Right cardiac atrium (tissue), 5 donors: ENCODE results near the gene TANGO6. TPM values are rescaled to one million over a fixed set of nuclear protein-coding genes. Genes with fewer than 3 reads are reported as not detected.

Source experiments
- ATAC-seq, 2 donors: fragments of 200-7000 bp; cut with Tn5 transposase; one replicate each; pipeline versions ENCODE4 v1.8.0 to v1.9.1; 2020; ENCODE audit warnings: moderate library complexity in 2 of 2, mild to moderate bottlenecking in 1 of 2
- DNase-seq, 3 donors: peaks; one replicate each; pipeline ENCODE4 v3.0.0-alpha.2; 2020
- H3K27ac ChIP-seq: one replicate; pipeline ENCODE4 v1.5.1; 2013; ENCODE audit warnings: mild to moderate bottlenecking, low read length, control low read depth, moderate library complexity
- H3K27me3 ChIP-seq: one replicate; pipeline ENCODE4 v1.6.1; 2013; ENCODE audit not compliant: control insufficient read depth, insufficient read depth
- H3K4me1 ChIP-seq: one replicate; pipeline ENCODE4 v1.6.1; 2013; ENCODE audit warnings: low read length; ENCODE audit not compliant: control insufficient read depth, insufficient read depth
- H3K4me3 ChIP-seq: one replicate; pipeline ENCODE4 v1.5.1; 2013; ENCODE audit warnings: low read length, control low read depth
- H3K9me3 ChIP-seq: one replicate; pipeline ENCODE4 v1.6.1; 2013; ENCODE audit warnings: low read length; ENCODE audit not compliant: control insufficient read depth
- WGBS: extraction: QIAGEN DNeasy Blood & Tissue Kit; methylation state at CpG from one replicate; pipeline ENCODE4 v1.1.7; 2013; 5-methylcytosine and 5-hydroxymethylcytosine counted together
- intact Hi-C, 4 donors: fragments of 100-400 bp; cut with DNase I; formaldehyde crosslinking; loops; one replicate each; pipeline versions ENCODE4 v1.11.0 to v1.14.0; 2022 to 2023
- polyA plus RNA-seq: library from polyadenylated mRNA; stranded (reverse); fragments of 200-250 nt; gene quantifications from one replicate; pipeline ENCODE4 v1.2.3, GENCODE V29; 2013
- total RNA-seq, 4 donors: library from RNA; stranded (reverse); fragmentation: NEBNext Ultra II Directional; extraction: Animal tissue kit (Norgen Biotek cat#: 25700); gene quantifications; one replicate each; pipeline ENCODE4 v1.2.1, GENCODE V29; 2021
- donor health status: healthy with polysubstance abuse.
- donor health status: DM: no; HTN: yes; CAD: no.
- donor health status: DM: no; HTN: no; CAD: no.
- donor health status: DM: no; HTN: yes; CAD: no; lungs with severe emphysema.
- donor health status: DM: yes; HTN: yes; CAD: no.

The TANGO6 gene
- total and polyA plus RNA-seq, 5 donors = 2.1 to 11.5 (median 9.7) TPM

DNA sequence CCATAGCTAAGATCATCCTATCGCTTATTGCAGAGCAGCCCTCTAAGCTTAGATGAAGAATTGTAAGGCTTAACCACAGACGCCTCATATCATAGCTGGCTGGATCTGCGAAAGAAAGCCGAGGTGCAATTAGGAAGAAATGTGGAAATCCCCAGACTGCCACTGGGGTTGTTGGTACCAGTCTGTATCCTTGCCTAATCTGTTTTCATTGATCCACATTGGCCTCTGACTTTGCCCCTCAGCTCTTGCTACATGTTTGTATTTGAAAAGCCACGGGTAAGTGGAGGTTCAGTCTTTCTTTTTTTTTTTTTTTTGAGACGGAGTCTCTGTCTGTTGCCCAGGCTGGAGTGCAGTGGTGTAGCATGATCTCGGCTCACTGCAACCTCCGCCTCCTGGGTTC, 48.9 kb downstream of the TANGO6 start:
- no peak for ATAC-seq
- H3K27me3 ChIP-seq = no peaks in the 10 kb centered on the region
- 87% methylated on average over 8 of the region's 8 CpGs for WGBS
- no peaks in the 10 kb centered on the region for H3K4me1 ChIP-seq
- no peaks in the 10 kb centered on the region for H3K9me3 ChIP-seq
- no peak overlapping the region for H3K27ac ChIP-seq
- H3K4me3 ChIP-seq = no peak overlapping the region
- intact Hi-C loops = no loop called here
- DNase-seq = no peak

DNA sequence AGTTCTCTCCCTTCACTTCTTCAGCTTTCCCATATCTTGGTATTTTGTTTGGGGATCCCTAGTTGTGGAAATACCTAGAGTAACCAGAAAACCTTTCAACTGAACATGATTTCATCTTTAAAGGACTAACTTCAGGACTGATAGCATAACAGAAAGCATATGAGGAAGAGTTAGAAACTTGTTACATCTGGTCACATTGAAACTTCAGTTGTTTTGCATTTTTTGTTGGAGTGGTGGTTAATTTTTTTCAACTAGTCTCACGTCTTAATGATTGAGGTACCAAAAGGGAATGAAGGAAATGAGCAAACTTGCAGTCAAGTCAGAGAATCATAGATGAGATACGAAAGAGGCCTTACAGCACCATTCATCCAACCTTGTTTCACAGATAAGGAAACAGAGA, 49.6 kb downstream of the TANGO6 start:
- no peak overlapping the region for H3K4me3 ChIP-seq
- no peaks in the 10 kb centered on the region for H3K4me1 ChIP-seq
- no peak overlapping the region for H3K27ac ChIP-seq
- ATAC-seq (no peak), DNase-seq (no peak)
- H3K9me3 ChIP-seq = no peaks in the 10 kb centered on the region
- 92% methylated on average over 2 of the region's 2 CpGs for WGBS
- intact Hi-C loops = no loop called here
- no peaks in the 10 kb centered on the region for H3K27me3 ChIP-seq

DNA sequence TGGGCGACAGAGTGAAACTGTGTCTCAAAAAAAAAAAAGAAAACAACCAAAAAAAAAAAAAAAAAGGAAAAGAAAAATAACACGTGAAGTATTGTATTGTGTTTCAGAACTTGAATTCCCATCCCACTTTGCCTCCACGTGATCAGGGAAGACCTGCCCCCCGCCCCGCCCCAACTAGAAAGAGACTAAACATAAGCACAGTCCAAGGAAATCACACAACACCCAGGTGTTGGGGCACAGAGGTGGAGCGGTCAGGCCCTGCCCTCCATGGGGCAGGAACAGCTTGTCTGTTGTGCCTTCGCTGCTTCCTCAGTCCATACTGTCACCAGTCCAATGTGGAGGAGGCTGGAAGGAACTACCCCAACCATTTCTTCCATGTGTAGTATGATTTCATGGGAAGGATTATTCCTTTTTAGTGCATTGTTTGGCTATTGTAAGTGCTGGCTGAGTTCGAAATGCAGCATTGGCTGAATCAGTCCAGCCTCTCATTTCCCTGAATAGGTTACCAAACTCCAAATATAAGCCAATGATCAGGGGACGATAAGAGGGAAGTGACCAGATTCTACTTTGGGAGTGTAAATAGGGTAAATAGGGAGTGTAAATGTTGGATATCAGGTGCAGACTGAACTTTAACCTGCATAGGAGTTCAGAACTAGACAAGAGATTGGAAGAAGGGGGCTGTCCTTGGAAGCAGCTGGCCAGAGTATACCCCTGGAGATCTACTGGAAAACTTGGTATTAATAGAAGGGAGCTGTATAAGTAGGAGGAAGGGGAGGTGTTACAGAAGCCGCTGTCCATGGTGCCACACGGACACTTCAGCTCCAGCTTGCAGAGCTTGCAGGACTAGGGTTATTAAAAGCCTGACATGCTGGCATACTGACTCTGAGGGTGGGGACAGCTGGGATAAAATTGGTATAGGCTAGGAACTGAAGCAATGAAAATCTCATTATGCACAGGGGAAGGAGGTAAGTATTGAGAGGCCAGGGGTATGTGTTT, 50.7 kb downstream of the TANGO6 start:
- Histone ChIP-seq H3K27me3 (no peaks in the 10 kb centered on the region), H3K27ac (no peak overlapping the region), H3K4me1 (no peaks in the 10 kb centered on the region), H3K9me3 (no peaks in the 10 kb centered on the region), H3K4me3 (no peak overlapping the region)
- ATAC-seq (peak; percentile 59 to 79), DNase-seq (peak in 2 of 3 donors; percentile 17 to 71)
- WGBS = 83% methylated on average over 11 of the region's 11 CpGs
- intact Hi-C loops = no loop called here

DNA sequence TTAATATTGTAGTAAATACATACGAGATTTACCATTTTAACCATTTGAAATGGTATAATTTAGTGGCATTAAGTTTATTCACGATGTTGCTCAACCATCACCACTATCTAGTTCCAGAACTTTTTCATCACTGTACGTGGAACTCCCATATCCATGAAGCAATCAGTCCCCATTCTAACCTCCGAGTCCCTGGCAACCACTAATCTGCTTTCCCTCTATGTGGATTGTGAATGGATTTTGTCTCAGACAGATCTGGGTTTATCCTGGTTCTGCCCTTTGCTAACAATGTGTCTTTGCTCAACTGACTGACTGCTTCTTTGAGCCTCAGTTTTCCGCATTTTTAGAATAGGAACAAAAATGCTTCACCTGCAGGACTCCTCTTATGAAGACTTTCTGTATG, 51.4 kb downstream of the TANGO6 start:
- 93% methylated on average over 5 of the region's 5 CpGs for WGBS
- ATAC-seq = no peak
- intact Hi-C loops = loop anchor here in 1 of 4 donors (5.0 kb wide), 1 partner anchor 218 kb away; no protein-coding TSS in a partner anchor

DNA sequence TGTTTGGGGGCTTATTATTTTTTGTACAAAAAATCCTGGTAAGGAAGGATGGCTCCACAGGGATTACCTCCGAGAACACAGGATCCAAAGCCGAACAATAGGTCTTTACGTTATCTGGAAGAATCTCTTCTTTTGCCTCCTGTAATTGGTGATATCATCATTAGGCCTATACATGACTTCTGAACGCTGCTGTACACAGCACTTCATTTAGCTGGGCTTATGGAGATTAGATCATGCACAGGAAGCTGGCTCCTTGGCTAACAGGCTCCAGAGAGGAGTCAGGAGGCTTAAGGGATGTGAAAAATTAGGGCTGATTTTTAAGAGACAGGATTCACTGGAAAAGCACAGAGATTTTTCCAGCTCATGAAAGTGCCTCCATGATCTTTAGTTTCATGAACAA, 54.7 kb downstream of the TANGO6 start:
- no peak for DNase-seq
- WGBS = 61% methylated on average over 4 of the region's 4 CpGs
- Histone ChIP-seq H3K27me3 (no peaks in the 10 kb centered on the region), H3K9me3 (no peaks in the 10 kb centered on the region), H3K27ac (no peak overlapping the region), H3K4me3 (no peak overlapping the region), H3K4me1 (no peaks in the 10 kb centered on the region)
- intact Hi-C loops = loop anchor here in 1 of 4 donors (5.0 kb wide), 1 partner anchor 214 kb away; no protein-coding TSS in a partner anchor
- no peak for ATAC-seq

More for the DNA sequence above, 51.4 kb downstream of the TANGO6 start:
- no peak for DNase-seq
- Histone ChIP-seq H3K4me3 (no peak overlapping the region), H3K27ac (no peak overlapping the region), H3K27me3 (no peaks in the 10 kb centered on the region), H3K4me1 (no peaks in the 10 kb centered on the region), H3K9me3 (no peaks in the 10 kb centered on the region)

DNA sequence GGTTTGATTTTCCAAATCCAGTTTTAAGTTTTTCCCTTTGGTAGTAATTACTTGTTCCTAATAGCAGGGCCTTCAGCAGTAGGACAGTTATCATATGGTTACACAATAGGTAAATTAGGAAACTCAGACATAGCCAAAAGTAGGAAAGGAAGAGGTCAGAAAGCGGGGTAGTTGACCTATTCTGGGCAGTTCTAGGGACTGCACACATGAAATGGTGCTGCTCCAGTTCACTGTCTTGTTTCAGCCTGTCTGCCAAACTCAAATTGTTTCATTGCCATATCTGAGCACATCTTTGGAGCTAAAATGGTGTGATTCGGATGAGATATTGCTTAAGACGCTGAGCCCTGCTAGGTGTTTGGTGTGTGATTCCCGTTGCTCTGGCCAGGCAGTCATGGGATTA, 56.7 kb downstream of the TANGO6 start:
- 86% methylated on average over 4 of the region's 4 CpGs for WGBS
- intact Hi-C loops = loop anchor here in 1 of 4 donors (10.0 kb wide), 1 partner anchor 215 kb away; no protein-coding TSS in a partner anchor
- no peak for ATAC-seq

DNA sequence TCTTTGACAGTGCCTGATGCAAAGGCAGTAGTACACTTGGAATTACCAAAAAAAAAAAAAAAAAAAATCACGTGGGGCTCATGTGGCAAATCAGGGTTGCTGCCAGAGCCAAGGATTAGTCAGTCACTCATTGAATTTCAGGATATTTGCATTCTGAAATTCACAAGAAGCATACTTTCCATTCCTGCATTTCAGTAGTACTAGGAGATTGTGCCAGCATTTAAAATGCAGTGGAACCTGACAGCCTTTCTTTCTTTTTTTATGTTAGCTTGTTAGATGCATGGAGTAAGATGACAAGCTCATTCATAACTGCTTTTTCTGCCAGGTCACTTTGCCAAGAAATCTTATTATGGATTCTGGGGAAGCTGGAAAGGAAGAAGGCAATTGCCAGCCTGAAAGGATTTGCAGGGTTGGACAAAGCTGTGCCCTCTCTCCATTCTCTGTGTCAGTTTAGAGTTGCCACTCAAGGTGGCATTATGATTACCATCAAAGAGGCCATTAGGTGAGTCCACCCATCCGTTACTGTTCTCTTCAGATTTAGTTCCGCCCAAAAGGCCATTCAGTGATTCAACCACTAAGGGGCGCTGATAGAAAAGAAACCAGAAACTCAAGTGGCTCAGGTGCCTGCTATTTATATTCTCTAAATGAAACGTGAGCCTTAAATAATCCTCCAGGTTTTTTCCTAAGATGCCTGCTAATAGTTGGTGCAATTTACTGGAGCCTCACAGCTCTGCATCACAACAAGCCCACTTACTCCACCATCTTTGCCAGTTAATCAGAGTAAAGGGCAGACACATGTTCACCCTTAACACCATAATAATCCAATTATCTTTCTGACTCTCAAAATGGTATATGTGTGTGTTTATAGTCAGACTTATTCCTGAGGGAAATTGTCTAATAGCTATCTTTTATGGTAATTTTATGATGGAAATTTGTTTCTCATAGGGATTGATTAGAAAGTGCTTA, 59.0 kb downstream of the TANGO6 start:
- Histone ChIP-seq H3K27me3 (no peaks in the 10 kb centered on the region), H3K27ac (no peak overlapping the region), H3K4me3 (no peak overlapping the region), H3K4me1 (no peaks in the 10 kb centered on the region), H3K9me3 (no peaks in the 10 kb centered on the region)
- 33% methylated on average over 5 of the region's 5 CpGs for WGBS
- ATAC-seq = peak; percentile 40 to 44
- DNase-seq = no peak
- intact Hi-C loops = loop anchor here in 1 of 4 donors (10.0 kb wide), 1 partner anchor 213 kb away; no protein-coding TSS in a partner anchor

More for the DNA sequence above, 56.7 kb downstream of the TANGO6 start:
- no peak for DNase-seq
- no peak overlapping the region for H3K4me3 ChIP-seq
- no peak overlapping the region for H3K27ac ChIP-seq
- H3K9me3 ChIP-seq = no peaks in the 10 kb centered on the region
- H3K27me3 ChIP-seq = no peaks in the 10 kb centered on the region
- H3K4me1 ChIP-seq = no peaks in the 10 kb centered on the region

DNA sequence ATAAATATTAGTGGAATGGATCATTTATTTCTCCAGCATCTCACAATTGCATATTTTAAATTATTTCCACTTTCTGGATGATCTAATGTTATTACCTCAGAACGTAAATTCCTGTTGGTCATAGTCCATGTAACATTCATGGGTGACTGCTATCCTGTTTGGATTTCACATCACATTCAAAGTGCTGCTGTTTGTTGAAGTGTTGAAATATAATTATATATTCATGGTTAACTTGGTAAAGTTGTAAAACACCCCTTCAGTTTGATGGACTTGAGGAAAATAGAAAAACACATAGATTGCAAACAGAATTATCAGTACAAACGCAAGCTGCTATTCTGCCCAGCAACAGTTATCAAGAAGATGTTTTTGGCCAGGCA, 59.6 kb downstream of the TANGO6 start:
- ATAC-seq (no peak), DNase-seq (no peak)
- Histone ChIP-seq H3K4me1 (no peaks in the 10 kb centered on the region), H3K27me3 (no peaks in the 10 kb centered on the region), H3K4me3 (no peak overlapping the region), H3K9me3 (no peaks in the 10 kb centered on the region), H3K27ac (no peak overlapping the region)
- WGBS = 97% methylated on average over 2 of the region's 2 CpGs
- intact Hi-C loops = loop anchor here in 1 of 4 donors (10.0 kb wide), 1 partner anchor 212 kb away; no protein-coding TSS in a partner anchor

DNA sequence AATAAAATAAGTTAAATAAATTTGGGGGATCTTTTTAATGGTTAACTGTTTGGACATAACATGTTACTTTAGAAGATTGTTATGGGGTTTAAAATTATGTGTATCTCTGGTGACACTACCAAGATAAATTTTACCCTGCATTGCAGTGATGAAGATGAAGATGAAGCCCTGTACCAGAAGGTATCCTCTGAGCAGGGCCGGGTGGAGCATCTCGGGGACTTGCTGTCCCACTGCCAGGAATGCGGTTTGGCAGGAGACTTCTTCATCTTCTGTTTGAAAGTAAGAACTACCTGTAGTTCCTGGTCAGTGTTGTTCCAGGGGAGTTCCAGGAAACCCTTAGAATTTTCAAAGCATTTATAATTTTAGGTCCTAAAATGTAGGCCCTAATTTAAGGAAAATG, 64.0 kb downstream of the TANGO6 start:
- intact Hi-C loops = loop anchor here in 1 of 4 donors (10.0 kb wide), 1 partner anchor 208 kb away; no protein-coding TSS in a partner anchor
- no peak overlapping the region for H3K27ac ChIP-seq
- no peaks in the 10 kb centered on the region for H3K4me1 ChIP-seq
- WGBS = 86% methylated on average over 3 of the region's 3 CpGs
- no peaks in the 10 kb centered on the region for H3K27me3 ChIP-seq
- no peak overlapping the region for H3K4me3 ChIP-seq
- ATAC-seq = no peak
- no peaks in the 10 kb centered on the region for H3K9me3 ChIP-seq
- no peak for DNase-seq

DNA sequence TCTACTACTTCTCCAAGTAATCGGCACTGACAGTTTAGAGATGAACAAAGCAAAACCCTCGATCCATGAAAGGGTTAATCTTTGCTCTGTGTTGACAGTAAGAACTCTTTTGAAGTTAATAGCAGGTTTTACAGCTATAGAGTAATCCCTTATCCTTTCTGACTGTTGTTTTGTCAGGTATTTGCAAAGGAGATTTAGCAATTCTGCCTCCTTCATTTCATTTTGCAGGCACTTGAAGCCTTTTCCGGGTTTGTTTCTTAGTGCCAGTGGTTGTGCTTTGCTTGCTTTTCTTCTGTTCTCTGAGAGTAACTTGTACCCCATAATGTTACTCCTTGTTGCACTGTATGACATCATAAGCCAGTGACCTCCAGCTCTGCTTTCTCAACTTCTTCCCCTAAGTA, 64.5 kb downstream of the TANGO6 start:
- intact Hi-C loops = loop anchor here in 1 of 4 donors (10.0 kb wide), 1 partner anchor 207 kb away; no protein-coding TSS in a partner anchor
- DNase-seq (no peak), ATAC-seq (no peak)
- Histone ChIP-seq H3K4me3 (no peak overlapping the region), H3K27ac (no peak overlapping the region), H3K27me3 (no peaks in the 10 kb centered on the region), H3K9me3 (no peaks in the 10 kb centered on the region), H3K4me1 (no peaks in the 10 kb centered on the region)
- WGBS = 60% methylated on average over 3 of the region's 3 CpGs
